ENCODE data around the gene DLGAP1. TPM values are rescaled to one million over a fixed set of nuclear protein-coding genes. Genes with fewer than 3 reads are reported as not detected.

The DLGAP1 gene
- total and polyA plus RNA-seq, 2 of the 4 experiments (the other 2 are of a cell fraction): under 0.01 to 0.09 TPM

DNA sequence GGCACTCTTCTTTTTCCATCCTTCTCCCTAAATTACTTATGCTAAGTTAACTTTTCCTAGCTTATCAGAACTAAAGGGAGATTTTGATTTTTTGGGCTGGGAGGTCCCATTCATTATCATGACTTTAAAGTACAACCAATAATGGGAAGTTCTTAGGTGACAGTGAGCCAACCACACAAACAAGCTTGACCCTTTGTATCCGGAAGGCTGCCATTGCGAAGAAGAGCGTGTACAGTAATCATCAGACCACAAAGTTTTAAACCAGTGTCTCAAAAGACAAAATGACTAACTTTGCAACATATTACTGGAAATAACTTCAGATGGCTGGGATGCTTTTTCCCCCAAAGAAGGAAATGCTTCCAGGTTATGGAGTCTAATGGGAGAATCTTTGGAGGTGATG is 707.0 kb downstream of the DLGAP1 start:
- H3K4ac ChIP-seq (ENCODE audit: low read depth, low read length): no peak overlapping the region
- H3K4me2 ChIP-seq (ENCODE audit: low read depth, low read length): no peak overlapping the region
- H3K18ac ChIP-seq (ENCODE audit: low read depth, low read length): no peak overlapping the region
- TF ChIP-seq NFE2L2 (IDR thresholded peaks at IDR 0.05; ENCODE audit: low read depth, low read length) (no peak), USF2 (IDR thresholded peaks at IDR 0.05; ENCODE audit: low read depth, low read length) (no peak), RAD21 (IDR thresholded peaks at IDR 0.05; ENCODE audit: low read length) (no peak), MAZ (IDR thresholded peaks at IDR 0.05; ENCODE audit: borderline replicate concordance, low read depth, low read length) (no peak), MXI1 (IDR thresholded peaks at IDR 0.05; ENCODE audit: borderline replicate concordance, low read depth, low read length) (no peak), RCOR1 (IDR thresholded peaks at IDR 0.05; ENCODE audit: insufficient replicate concordance, low read length) (no peak), FOS (IDR thresholded peaks at IDR 0.05; ENCODE audit: low read depth, low read length) (no peak), MAFK (IDR thresholded peaks at IDR 0.05; ENCODE audit: low read depth, low read length) (no peak), BHLHE40 (IDR thresholded peaks at IDR 0.05; ENCODE audit: low read depth, low read length) (no peak), CHD1 (IDR thresholded peaks at IDR 0.05; ENCODE audit: low read depth, low read length) (no peak), CTCF (conservative IDR thresholded peaks at IDR 0.05; ENCODE audit: low read depth, low read length) (no peak), SMC3 (IDR thresholded peaks at IDR 0.05; ENCODE audit: low read depth, low read length) (no peak), RFX5 (IDR thresholded peaks at IDR 0.05; ENCODE audit: low read depth, low read length) (no peak), CEBPB (IDR thresholded peaks at IDR 0.05; ENCODE audit: low read depth, low read length) (no peak), POLR2A (IDR thresholded peaks at IDR 0.05; ENCODE audit: low read depth, low read length) (no peak)
- TF ChIP-seq, protein P1, sequence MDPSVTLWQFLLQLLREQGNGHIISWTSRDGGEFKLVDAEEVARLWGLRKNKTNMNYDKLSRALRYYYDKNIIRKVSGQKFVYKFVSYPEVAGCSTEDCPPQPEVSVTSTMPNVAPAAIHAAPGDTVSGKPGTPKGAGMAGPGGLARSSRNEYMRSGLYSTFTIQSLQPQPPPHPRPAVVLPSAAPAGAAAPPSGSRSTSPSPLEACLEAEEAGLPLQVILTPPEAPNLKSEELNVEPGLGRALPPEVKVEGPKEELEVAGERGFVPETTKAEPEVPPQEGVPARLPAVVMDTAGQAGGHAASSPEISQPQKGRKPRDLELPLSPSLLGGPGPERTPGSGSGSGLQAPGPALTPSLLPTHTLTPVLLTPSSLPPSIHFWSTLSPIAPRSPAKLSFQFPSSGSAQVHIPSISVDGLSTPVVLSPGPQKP (IDR thresholded peaks at IDR 0.05; ENCODE audit: borderline replicate concordance, low read depth, low read length): no peak
- H3K4me3 ChIP-seq (ENCODE audit: insufficient read depth, low read depth, low read length): no peak overlapping the region
- no peak overlapping the region for H2AFZ ChIP-seq (replicated peaks; ENCODE audit: low read length, poor library complexity)
- intact Hi-C loops (cut with micrococcal nuclease) (no loop called here), dilution Hi-C loops (cut with HindIII; ENCODE audit: low sequenced_read_pairs, unreplicated experiment) (no loop called here), in situ Hi-C loops (cut with MboI; ENCODE audit: low sequenced_read_pairs) (no loop called here)
- no peaks in the 10 kb centered on the region for H3K27me3 ChIP-seq (ENCODE audit: control insufficient read depth, insufficient read depth, low read length)
- H2BK120ac ChIP-seq (ENCODE audit: low read depth, low read length): no peak overlapping the region
- H3K9me1 ChIP-seq (ENCODE audit: insufficient read depth, low read length): no peaks in the 10 kb centered on the region
- H3K4me1 ChIP-seq (ENCODE audit: control insufficient read depth, insufficient read depth, low read length): no peaks in the 10 kb centered on the region
- DNase-seq (no peak), ATAC-seq (ENCODE audit: low read depth) (no peak)
- no peaks in the 10 kb centered on the region for H3K36me3 ChIP-seq (ENCODE audit: control insufficient read depth, insufficient read depth, low read length)
- no peak overlapping the region for H3K14ac ChIP-seq (replicated peaks; ENCODE audit: low read depth, low read length)
- H4K20me1 ChIP-seq (ENCODE audit: insufficient read depth, low read length): no peaks in the 10 kb centered on the region
- no peak overlapping the region; the same call in 1 of the 2 replicates for H4K91ac ChIP-seq (ENCODE audit: insufficient read depth, low read depth, low read length)
- no peak overlapping the region for H4K5ac ChIP-seq (ENCODE audit: low read depth, low read length)
- no peak overlapping the region for H3K23ac ChIP-seq (ENCODE audit: low read depth, low read length)
- no peaks in the 10 kb centered on the region for H3K9me3 ChIP-seq (ENCODE audit: control insufficient read depth, insufficient read depth, low read length)
- H3K27ac ChIP-seq (ENCODE audit: insufficient read depth, low read length): 0 out of 2 replicates have a peak overlapping the region, but pooled peaks have one; percentile 23
- H2BK5ac ChIP-seq (ENCODE audit: low read depth, low read length, poor library complexity, severe bottlenecking): peak overlapping the region; percentile 54
- no peak overlapping the region for H3K9ac ChIP-seq (ENCODE audit: low read depth, low read length)
- peak overlapping the region; percentile 41; the same call in 1 of the 3 replicates for H2BK15ac ChIP-seq (ENCODE audit: low read depth, low read length)
- ChIA-PET POLR2A (ENCODE audit: unreplicated experiment) (no interaction called here), CTCF (interaction anchor here (1.2 to 1.4 kb wide), 2 partner anchors 23 to 24 kb away, joined by 3 read pairs; no protein-coding TSS in a partner anchor)
- no peak overlapping the region for H2AK9ac ChIP-seq (replicated peaks; ENCODE audit: low read depth, low read length, poor library complexity)
- H2AK5ac ChIP-seq (ENCODE audit: low read depth, low read length): no peak overlapping the region
- H4K8ac ChIP-seq (ENCODE audit: low read depth in 2 of 2, low read length in 2 of 2): peak overlapping the region; percentile 1 to 39; a peak in 1 of 4 replicates
- no TSS peak for BruUV-seq (replicated peaks)
- no peak overlapping the region for H3K56ac ChIP-seq (ENCODE audit: extremely low read depth, insufficient read depth, low read length)
- H3K79me1 ChIP-seq (ENCODE audit: low read depth in 1 of 2, low read length in 2 of 2): no peaks in the 10 kb centered on the region
- WGBS, 2 experiments (ENCODE audit: extremely low coverage in 2 of 2, insufficient read length in 1 of 2): no CpG with 5 or more reads among the region's 3 CpGs
- H2BK20ac ChIP-seq (ENCODE audit: low read depth, low read length): no peak overlapping the region; the same call in 1 of the 2 replicates
